ENCODE data around the gene NUTM2G.

DNA sequence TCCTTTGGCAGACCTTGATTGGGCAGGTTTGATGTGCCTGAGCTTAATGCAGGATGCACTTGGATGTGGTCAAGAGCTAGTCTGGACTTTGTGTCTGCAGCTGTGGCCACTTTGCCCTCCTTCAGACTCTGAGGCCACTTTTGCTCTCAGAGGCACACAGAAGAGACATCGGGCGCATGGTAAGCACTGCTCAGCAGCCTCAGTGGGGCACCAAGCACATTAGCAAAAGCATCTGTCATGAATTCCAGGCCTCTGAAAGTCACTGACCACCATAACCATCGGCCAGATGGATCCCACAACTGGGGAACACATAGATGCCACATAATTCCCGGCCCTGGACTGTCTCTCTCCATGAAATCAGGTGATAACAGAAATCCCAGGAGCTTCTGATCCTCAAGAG is 40.1 kb upstream of the NUTM2G start:
- TF ChIP-seq CAMTA2 (CRISPR knock-in tag; IDR thresholded peaks at IDR 0.05; ENCODE audit: borderline replicate concordance) = no peak
- TF ChIP-seq ZNF720 (CRISPR knock-in tag; IDR thresholded peaks at IDR 0.05) = no peak
- TF ChIP-seq MXD4 (CRISPR knock-in tag; IDR thresholded peaks at IDR 0.05) = no peak
- TF ChIP-seq FOXK2 (IDR thresholded peaks at IDR 0.05) = no peak
- no peak for TF ChIP-seq ZSCAN30 (CRISPR knock-in tag; IDR thresholded peaks at IDR 0.05)
- TF ChIP-seq NFRKB (IDR thresholded peaks at IDR 0.05) = no peak
- TF ChIP-seq, protein P1, sequence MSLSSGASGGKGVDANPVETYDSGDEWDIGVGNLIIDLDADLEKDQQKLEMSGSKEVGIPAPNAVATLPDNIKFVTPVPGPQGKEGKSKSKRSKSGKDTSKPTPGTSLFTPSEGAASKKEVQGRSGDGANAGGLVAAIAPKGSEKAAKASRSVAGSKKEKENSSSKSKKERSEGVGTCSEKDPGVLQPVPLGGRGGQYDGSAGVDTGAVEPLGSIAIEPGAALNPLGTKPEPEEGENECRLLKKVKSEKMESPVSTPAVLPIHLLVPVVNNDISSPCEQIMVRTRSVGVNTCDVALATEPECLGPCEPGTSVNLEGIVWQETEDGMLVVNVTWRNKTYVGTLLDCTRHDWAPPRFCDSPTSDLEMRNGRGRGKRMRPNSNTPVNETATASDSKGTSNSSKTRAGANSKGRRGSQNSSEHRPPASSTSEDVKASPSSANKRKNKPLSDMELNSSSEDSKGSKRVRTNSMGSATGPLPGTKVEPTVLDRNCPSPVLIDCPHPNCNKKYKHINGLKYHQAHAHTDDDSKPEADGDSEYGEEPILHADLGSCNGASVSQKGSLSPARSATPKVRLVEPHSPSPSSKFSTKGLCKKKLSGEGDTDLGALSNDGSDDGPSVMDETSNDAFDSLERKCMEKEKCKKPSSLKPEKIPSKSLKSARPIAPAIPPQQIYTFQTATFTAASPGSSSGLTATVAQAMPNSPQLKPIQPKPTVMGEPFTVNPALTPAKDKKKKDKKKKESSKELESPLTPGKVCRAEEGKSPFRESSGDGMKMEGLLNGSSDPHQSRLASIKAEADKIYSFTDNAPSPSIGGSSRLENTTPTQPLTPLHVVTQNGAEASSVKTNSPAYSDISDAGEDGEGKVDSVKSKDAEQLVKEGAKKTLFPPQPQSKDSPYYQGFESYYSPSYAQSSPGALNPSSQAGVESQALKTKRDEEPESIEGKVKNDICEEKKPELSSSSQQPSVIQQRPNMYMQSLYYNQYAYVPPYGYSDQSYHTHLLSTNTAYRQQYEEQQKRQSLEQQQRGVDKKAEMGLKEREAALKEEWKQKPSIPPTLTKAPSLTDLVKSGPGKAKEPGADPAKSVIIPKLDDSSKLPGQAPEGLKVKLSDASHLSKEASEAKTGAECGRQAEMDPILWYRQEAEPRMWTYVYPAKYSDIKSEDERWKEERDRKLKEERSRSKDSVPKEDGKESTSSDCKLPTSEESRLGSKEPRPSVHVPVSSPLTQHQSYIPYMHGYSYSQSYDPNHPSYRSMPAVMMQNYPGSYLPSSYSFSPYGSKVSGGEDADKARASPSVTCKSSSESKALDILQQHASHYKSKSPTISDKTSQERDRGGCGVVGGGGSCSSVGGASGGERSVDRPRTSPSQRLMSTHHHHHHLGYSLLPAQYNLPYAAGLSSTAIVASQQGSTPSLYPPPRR (CRISPR knock-in tag; IDR thresholded peaks at IDR 0.05; ENCODE audit: borderline replicate concordance) = no peak
- TF ChIP-seq NPAS2 (CRISPR knock-in tag; IDR thresholded peaks at IDR 0.05; ENCODE audit: borderline replicate concordance) = no peak

Data from HepG2 (cell line).